GM18505 (cell line): Measurements from ENCODE around the gene SLC25A25.

Source experiments
- ATAC-seq: cut with Tn5 transposase; IDR thresholded peaks from one replicate; pipeline ENCODE4 v1.9.1; 2021; ENCODE audit not compliant: unreplicated experiment
- POLR2A ChIP-seq: IDR thresholded peaks from 4 replicates; pipeline ENCODE4 v1.6.1; 2011; ENCODE audit warnings: borderline replicate concordance; ENCODE audit not compliant: insufficient read depth, insufficient read length; ENCODE audit errors: extremely low read depth

Gene SLC25A25

GRCh38 chr9:128144239-128145181, 76.5 kb downstream of the SLC25A25 start:
- TF ChIP-seq POLR2A: no peak
- ATAC-seq: no peak

- no peak for TF ChIP-seq POLR2A
- no peak for ATAC-seq
Observed at GRCh38 chr9:128145536-128145935, 77.5 kb downstream of the SLC25A25 start.

- no peak for TF ChIP-seq POLR2A
- ATAC-seq: no peak
Observed at GRCh38 chr9:128145951-128146351, 77.9 kb downstream of the SLC25A25 start.

- TF ChIP-seq POLR2A: no peak
- ATAC-seq: no peak
Observed at GRCh38 chr9:128146591-128147120, 78.6 kb downstream of the SLC25A25 start.

GRCh38 chr9:128148509-128149000, 80.5 kb downstream of the SLC25A25 start:
- ATAC-seq: no peak
- TF ChIP-seq POLR2A: no peak

GRCh38 chr9:128149001-128149701, 81.1 kb downstream of the SLC25A25 start, which contains the start of gene LCN2:
Gene LCN2 (plus strand): TSS chr9:128149453. CDS start chr9:128149526, 73 bp downstream.
- no peak for ATAC-seq
- no peak for TF ChIP-seq POLR2A

- no peak for ATAC-seq
- TF ChIP-seq POLR2A: no peak
Observed at GRCh38 chr9:128149951-128150593, 82.0 kb downstream of the SLC25A25 start.

GRCh38 chr9:128150594-128151308, 82.7 kb downstream of the SLC25A25 start:
- TF ChIP-seq POLR2A: no peak
- ATAC-seq: no peak

GRCh38 chr9:128151309-128152132, 83.5 kb downstream of the SLC25A25 start:
- no peak for ATAC-seq
- no peak for TF ChIP-seq POLR2A

GRCh38 chr9:128152133-128153059, 84.4 kb downstream of the SLC25A25 start:
- ATAC-seq: no peak
- no peak for TF ChIP-seq POLR2A
